Measurements from ENCODE around the gene IL2RA. TPM values are rescaled to one million over a fixed set of nuclear protein-coding genes. Genes with fewer than 3 reads are reported as not detected.

Gene IL2RA
- total and polyA plus RNA-seq, 10 of the 15 experiments (the other 5 are each of a cell fraction or from before 2014, with no cell fraction given): 2.2 to 6.0 (median 4.9) TPM

GRCh38 chr10:5996696-5997095 is 65.5 kb downstream of the IL2RA start (continued):
- TF ChIP-seq CUX1 (IDR thresholded peaks at IDR 0.05; ENCODE audit: insufficient replicate concordance, low read depth, low read length): no peak
- TF ChIP-seq BCL3 (IDR thresholded peaks at IDR 0.05; ENCODE audit: borderline replicate concordance, insufficient read depth, low read depth, low read length, poor library complexity, severe bottlenecking): no peak
- no peak for TF ChIP-seq NFIC (IDR thresholded peaks at IDR 0.05; ENCODE audit: low read depth, low read length)
- TF ChIP-seq SIX5 (IDR thresholded peaks at IDR 0.05; ENCODE audit: low read depth, low read length, severe bottlenecking): no peak
- no peak for TF ChIP-seq PRDM15 (CRISPR knock-in tag; IDR thresholded peaks at IDR 0.05)
- TF ChIP-seq CBFB (IDR thresholded peaks at IDR 0.05; ENCODE audit: low read depth): no peak
- no peak for TF ChIP-seq SIN3A (IDR thresholded peaks at IDR 0.05; ENCODE audit: low read depth, low read length)
- no peak for TF ChIP-seq E2F8 (IDR thresholded peaks at IDR 0.05; ENCODE audit: low read depth, partially characterized antibody)
- no peak for TF ChIP-seq SREBF1 (IDR thresholded peaks at IDR 0.05; ENCODE audit: low read length)
- TF ChIP-seq KAT2A (conservative IDR thresholded peaks at IDR 0.05; ENCODE audit: control insufficient read depth, low read depth, low read length): no peak
- TF ChIP-seq ZBTB11 (CRISPR knock-in tag; IDR thresholded peaks at IDR 0.05): no peak
- no peak for TF ChIP-seq NBN (IDR thresholded peaks at IDR 0.05)
- no peak for TF ChIP-seq IKZF1 (conservative IDR thresholded peaks at IDR 0.05)
